Epithelial cell of proximal tubule (primary cell): ENCODE results near the gene MCM6. TPM values are rescaled to one million over a fixed set of nuclear protein-coding genes. Genes with fewer than 3 reads are reported as not detected.

Experiments used
- DNase-seq: peaks from one replicate; pipeline ENCODE4 v3.0.0-alpha.2; 2011; ENCODE audit warnings: low read depth
- H3K4me3 ChIP-seq: 2 replicates; pipeline ENCODE4 v1.5.1; 2011; ENCODE audit warnings: low read depth, mild to moderate bottlenecking, low read length
- CTCF ChIP-seq: conservative IDR thresholded peaks from 2 replicates; pipeline ENCODE4 v1.5.1; 2012; ENCODE audit warnings: low read depth, mild to moderate bottlenecking, low read length
- total RNA-seq: library from RNA; depleted of rRNA; stranded (reverse); fragments of >200 nt; gene quantifications from 2 replicates; pipeline ENCODE4 v1.2.3, GENCODE V29; 2015

Gene MCM6
- total RNA-seq, 1 donor from 2014 or later, result 37.8 TPM

GRCh38 chr2:135822855-135823254 is 53.4 kb downstream of the MCM6 start:
- no peak for TF ChIP-seq CTCF

GRCh38 chr2:135821190-135821589 is 55.1 kb downstream of the MCM6 start:
- no peak for DNase-seq
- TF ChIP-seq CTCF, result no peak
- H3K4me3 ChIP-seq, result no peak overlapping the region

More at GRCh38 chr2:135822855-135823254, 53.4 kb downstream of the MCM6 start:
- no peak for DNase-seq
- no peak overlapping the region for H3K4me3 ChIP-seq

GRCh38 chr2:135820003-135820618 is 56.1 kb downstream of the MCM6 start:
- TF ChIP-seq CTCF, result no peak
- no peak for DNase-seq
- no peak overlapping the region for H3K4me3 ChIP-seq

GRCh38 chr2:135818937-135819610 is 57.2 kb downstream of the MCM6 start:
- peak; percentile 51 for TF ChIP-seq CTCF
- H3K4me3 ChIP-seq, result no peak overlapping the region
- no peak for DNase-seq

GRCh38 chr2:135817951-135818350 is 58.3 kb downstream of the MCM6 start:
- no peak for TF ChIP-seq CTCF
- DNase-seq, result no peak
- H3K4me3 ChIP-seq, result no peak overlapping the region

GRCh38 chr2:135817466-135817865 is 58.8 kb downstream of the MCM6 start:
- H3K4me3 ChIP-seq, result no peak overlapping the region
- TF ChIP-seq CTCF, result no peak
- no peak for DNase-seq

- DNase-seq, result no peak
- no peak for TF ChIP-seq CTCF
- no peak overlapping the region for H3K4me3 ChIP-seq
These were observed 61.0 kb downstream of the MCM6 start for GRCh38 chr2:135815269-135815668.
